Choroid plexus epithelial cell (primary cell): ENCODE results near the gene PAK6.

Experiments
- DNase-seq: peaks from one replicate; pipeline ENCODE4 v3.0.0-alpha.2; 2010; ENCODE audit warnings: low read depth
- H3K4me3 ChIP-seq: 2 replicates; pipeline ENCODE4 v1.5.1; 2011; ENCODE audit warnings: low read depth, mild to moderate bottlenecking, control low read depth, low read length, moderate library complexity
- CTCF ChIP-seq: conservative IDR thresholded peaks from 2 replicates; pipeline ENCODE4 v1.5.1; 2011; ENCODE audit warnings: low read depth, mild to moderate bottlenecking, control low read depth, inconsistent platforms, low read length, moderate library complexity

The PAK6 gene

GRCh38 chr15:40292246-40292645, 53.4 kb downstream of the PAK6 start:
- no peak for TF ChIP-seq CTCF
- DNase-seq: no peak

GRCh38 chr15:40293006-40293405, 54.1 kb downstream of the PAK6 start:
- DNase-seq: no peak
- no peak overlapping the region for H3K4me3 ChIP-seq
- no peak for TF ChIP-seq CTCF

More at GRCh38 chr15:40292246-40292645, 53.4 kb downstream of the PAK6 start:
- H3K4me3 ChIP-seq: no peak overlapping the region

GRCh38 chr15:40293905-40294895, 55.3 kb downstream of the PAK6 start:
- no peak for DNase-seq
- H3K4me3 ChIP-seq: no peak overlapping the region
- TF ChIP-seq CTCF: no peak

GRCh38 chr15:40295297-40295696, 56.4 kb downstream of the PAK6 start:
- no peak overlapping the region for H3K4me3 ChIP-seq
- no peak for DNase-seq
- TF ChIP-seq CTCF: no peak

- no peak for DNase-seq
- no peak overlapping the region for H3K4me3 ChIP-seq
- no peak for TF ChIP-seq CTCF
These were observed 57.2 kb downstream of the PAK6 start for GRCh38 chr15:40295877-40296560.

- H3K4me3 ChIP-seq: no peak overlapping the region
- no peak for TF ChIP-seq CTCF
- no peak for DNase-seq
These were observed 57.8 kb downstream of the PAK6 start for GRCh38 chr15:40296561-40297230.
